Esophagus squamous epithelium (tissue), 4 donors: Measurements from ENCODE around the gene DNAH8.

Experiments used
- CTCF ChIP-seq, 6 experiments: fragments of 450-650 bp in 4 of 6; fragments of 200-600 bp in 2 of 6; sonication (generic) in 2 of 6; IDR thresholded peaks; one replicate each; pipeline ENCODE4 v1.5.1; 2016 to 2019; ENCODE audit warnings: antibody characterized with exemption in 6 of 6, mild to moderate bottlenecking in 4 of 6, moderate library complexity in 4 of 6
- POLR2A ChIP-seq, 4 donors: fragments of 450-650 bp; IDR thresholded peaks; one replicate each; pipeline ENCODE4 v1.6.1; 2017; ENCODE audit warnings: antibody characterized with exemption in 4 of 4, mild to moderate bottlenecking in 4 of 4, moderate library complexity in 3 of 4

DNA sequence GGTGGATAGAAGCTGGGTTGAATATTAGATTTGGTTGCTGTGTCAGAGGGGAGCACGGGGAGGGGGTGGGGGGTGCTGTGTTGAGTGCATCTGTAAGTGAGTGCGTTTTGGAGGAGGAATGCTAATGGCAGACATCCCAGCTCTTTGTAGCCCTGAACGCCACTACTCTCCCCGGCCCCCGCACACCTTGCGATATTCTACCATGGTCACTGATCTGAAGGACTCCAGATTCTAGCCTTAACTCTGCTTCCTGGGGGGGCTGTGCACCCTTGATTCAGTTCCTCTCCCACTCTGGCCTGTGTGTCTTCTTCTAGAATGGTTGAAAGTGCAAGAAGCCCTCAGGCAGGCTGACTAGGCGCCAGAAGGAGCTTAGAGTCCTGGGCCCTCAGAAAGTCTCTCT is 340.6 kb downstream of the DNAH8 start:
- TF ChIP-seq CTCF (IDR thresholded peaks at IDR 0.05) (no peak), POLR2A (IDR thresholded peaks at IDR 0.05) (no peak)
